GM12878 (cell line): ENCODE results near the gene TNFSF13. TPM values are rescaled to one million over a fixed set of nuclear protein-coding genes. Genes with fewer than 3 reads are reported as not detected.
A peak's percentile ranks its signal among the peaks of the same experiment; 100 is the strongest.

Experiments
- ATF7 ChIP-seq: fragments of 450-650 bp; IDR thresholded peaks from 2 replicates; pipeline ENCODE4 v1.6.1; 2016; ENCODE audit warnings: low read depth, mild to moderate bottlenecking
- BCLAF1 ChIP-seq: fragments of 450-650 bp; IDR thresholded peaks from 2 replicates; pipeline ENCODE4 v1.6.1; 2017; ENCODE audit warnings: antibody characterized with exemption, mild to moderate bottlenecking, moderate library complexity
- CEBPB ChIP-seq, 2 experiments: fragments of 150-350 bp in 1 of 2; IDR thresholded peaks; 2 replicates each; pipeline ENCODE4 v1.6.1; 2012 to 2014; ENCODE audit warnings: low read depth in 2 of 2, low read length in 2 of 2, borderline replicate concordance in 1 of 2, inconsistent platforms in 1 of 2
- CHD2 ChIP-seq: IDR thresholded peaks from 2 replicates; pipeline ENCODE4 v1.6.1; 2011; ENCODE audit warnings: low read depth, low read length, improper control_type of control experiment, borderline replicate concordance
- CREB1 ChIP-seq: IDR thresholded peaks from 2 replicates; pipeline ENCODE4 v1.6.1; 2012; ENCODE audit warnings: low read depth, mild to moderate bottlenecking, inconsistent platforms
- DPF2 ChIP-seq: fragments of 450-650 bp; IDR thresholded peaks from 2 replicates; pipeline ENCODE4 v1.6.1; 2017; ENCODE audit warnings: mild to moderate bottlenecking
- E4F1 ChIP-seq: fragments of 450-650 bp; IDR thresholded peaks from 2 replicates; pipeline ENCODE4 v1.6.1; 2018; ENCODE audit warnings: borderline replicate concordance, mild to moderate bottlenecking; ENCODE audit not compliant: partially characterized antibody
- ESRRA ChIP-seq: IDR thresholded peaks from 2 replicates; pipeline ENCODE4 v1.6.1; 2012; ENCODE audit warnings: mild to moderate bottlenecking, low read length, improper control_type of control experiment
- ETV6 ChIP-seq, 2 experiments: fragments of 450-650 bp in 1 of 2; IDR thresholded peaks in 1 of 2; conservative IDR thresholded peaks in 1 of 2; 2 replicates each; pipeline ENCODE4 v1.6.1; 2014; ENCODE audit warnings: antibody characterized with exemption in 1 of 2, borderline replicate concordance in 1 of 2, low read depth in 1 of 2, mild to moderate bottlenecking in 1 of 2, moderate library complexity in 1 of 2
- IKZF2 ChIP-seq, 2 experiments: fragments of 450-650 bp; IDR thresholded peaks; 2 replicates each; pipeline ENCODE4 v1.6.1; 2017; ENCODE audit warnings: mild to moderate bottlenecking in 2 of 2, moderate library complexity in 2 of 2
- MAX ChIP-seq: IDR thresholded peaks from 2 replicates; pipeline ENCODE4 v1.6.1; 2012; ENCODE audit warnings: low read depth, low read length, improper control_type of control experiment
- NBN ChIP-seq: fragments of 450-650 bp; IDR thresholded peaks from 2 replicates; pipeline ENCODE4 v1.6.1; 2016
- NFXL1 ChIP-seq: fragments of 450-650 bp; IDR thresholded peaks from 2 replicates; pipeline ENCODE4 v1.6.1; 2017; ENCODE audit warnings: antibody characterized with exemption, mild to moderate bottlenecking, borderline replicate concordance
- POU2F2 ChIP-seq: IDR thresholded peaks from 3 replicates; pipeline ENCODE4 v1.6.1; 2011; ENCODE audit warnings: low read depth, mild to moderate bottlenecking, low read length, borderline replicate concordance
- RAD51 ChIP-seq: fragments of 450-650 bp; IDR thresholded peaks from 2 replicates; pipeline ENCODE4 v1.6.1; 2016; ENCODE audit warnings: moderate library complexity, mild to moderate bottlenecking, inconsistent platforms
- RELB ChIP-seq: fragments of 450-650 bp; IDR thresholded peaks from 2 replicates; pipeline ENCODE4 v1.6.1; 2017; ENCODE audit warnings: low read depth, mild to moderate bottlenecking, moderate library complexity
- SKIL ChIP-seq: fragments of 450-650 bp; IDR thresholded peaks from 2 replicates; pipeline ENCODE4 v1.6.1; 2017; ENCODE audit warnings: mild to moderate bottlenecking, low read depth, inconsistent platforms; ENCODE audit not compliant: poor library complexity, severe bottlenecking
- SP1 ChIP-seq: IDR thresholded peaks from one replicate; pipeline ENCODE4 v1.6.1; 2011; ENCODE audit warnings: low read depth, low read length
- STAT1 ChIP-seq: fragments of 450-650 bp; conservative IDR thresholded peaks from 2 replicates; pipeline ENCODE4 v1.6.1; 2014; ENCODE audit warnings: antibody characterized with exemption, mild to moderate bottlenecking
- SUPT20H ChIP-seq: IDR thresholded peaks from 2 replicates; pipeline ENCODE4 v1.6.1; 2011; ENCODE audit warnings: low read depth, mild to moderate bottlenecking, low read length, moderate library complexity, borderline replicate concordance; ENCODE audit not compliant: control insufficient read depth
- TARDBP ChIP-seq: IDR thresholded peaks from 2 replicates; pipeline ENCODE4 v1.6.1; 2016; ENCODE audit warnings: borderline replicate concordance
- ZNF384 ChIP-seq: IDR thresholded peaks from 2 replicates; pipeline ENCODE4 v1.6.1; 2012; ENCODE audit warnings: low read depth, mild to moderate bottlenecking, low read length, improper control_type of control experiment, borderline replicate concordance
- polyA plus RNA-seq, 11 experiments: library from polyadenylated mRNA; depleted of rRNA in 4 of 11; unstranded in 6 of 11; stranded (reverse) in 5 of 11; fragments of >200 nt; fragmentation: Nextera tagmentation in 4 of 11; fragmentation: Illumina TruSeq in 1 of 11; extraction: Ambion mirVana in 4 of 11; extraction: Trizol in 1 of 11; gene quantifications; 1 replicate in 1 of 11; 2 replicates in 10 of 11; pipeline versions ENCODE4 v1.2.1 to v1.2.3, GENCODE V29; 2011 to 2016; ENCODE audit warnings: inconsistent platforms in 2 of 11, missing spikeins in 2 of 11, low read depth in 1 of 11
- total RNA-seq, 4 experiments: library from RNA; depleted of rRNA in 3 of 4; stranded (reverse); fragments of >200 nt in 3 of 4; fragmentation: Illumina TruSeq in 1 of 4; extraction: Trizol in 1 of 4; gene quantifications; 2 replicates each; pipeline versions ENCODE4 v1.2.1 to v1.2.3, GENCODE V29; 2013 to 2021

Gene TNFSF13
- total and polyA plus RNA-seq, 10 of the 15 experiments (the other 5 are each of a cell fraction or from before 2014, with no cell fraction given) = 0.56 to 14.6 (median 9.7) TPM

GRCh38 chr17:7552621-7553051, 5.9 kb upstream of the TNFSF13 start (continued):
- TF ChIP-seq BCLAF1 (no peak), NBN (peak; percentile 88), RAD51 (peak; percentile 49; the same call in 1 of the 2 replicates), RELB (peak; percentile 86), MAX (no peak), DPF2 (peak; percentile 71; the same call in 1 of the 2 replicates), STAT1 (no peak), CREB1 (no peak), ZNF384 (peak; percentile 94), TARDBP (no peak), POU2F2 (no peak), SUPT20H (no peak), IKZF2 (IDR thresholded peaks at IDR 0.05) (peak; percentile 96 to 98), ESRRA (no peak), CHD2 (0 out of 2 replicates have a peak, but pooled peaks have one; percentile 51), SKIL (peak; percentile 81), E4F1 (no peak), NFXL1 (no peak), SP1 (no peak), ATF7 (peak; percentile 63), ETV6 (conservative IDR thresholded peaks at IDR 0.05 in 1 of 2, IDR thresholded peaks at IDR 0.05 in 1 of 2; ENCODE audit: borderline replicate concordance in 1 of 2, low read depth in 1 of 2) (no peak), CEBPB (IDR thresholded peaks at IDR 0.05; ENCODE audit: borderline replicate concordance in 1 of 2, low read depth in 2 of 2, low read length in 2 of 2) (no peak)
